ENCODE measurements around the gene ZBTB46.

GRCh38 chr20:63737945-63738686, 92.9 kb downstream of the ZBTB46 start:
- no peak for TF ChIP-seq SIN3A (IDR thresholded peaks at IDR 0.05; ENCODE audit: low read depth)
- no peak for TF ChIP-seq CTCF (IDR thresholded peaks at IDR 0.05 in 2 of 3, conservative IDR thresholded peaks at IDR 0.05 in 1 of 3; ENCODE audit: borderline replicate concordance in 1 of 3, insufficient read depth in 1 of 3, low read depth in 2 of 3, low read length in 2 of 3)
- TF ChIP-seq EZH2 (IDR thresholded peaks at IDR 0.05), result no peak
- no peak for TF ChIP-seq POLR2AphosphoS5 (IDR thresholded peaks at IDR 0.05; ENCODE audit: low read depth, low read length)
- no peak for TF ChIP-seq CEBPB (IDR thresholded peaks at IDR 0.05; ENCODE audit: low read depth)
- no peak for TF ChIP-seq CBX3 (IDR thresholded peaks at IDR 0.05; ENCODE audit: low read depth)

Measured in HCT116 (cell line).